ENCODE results near the gene SCGB1A1.

Gene SCGB1A1

DNA sequence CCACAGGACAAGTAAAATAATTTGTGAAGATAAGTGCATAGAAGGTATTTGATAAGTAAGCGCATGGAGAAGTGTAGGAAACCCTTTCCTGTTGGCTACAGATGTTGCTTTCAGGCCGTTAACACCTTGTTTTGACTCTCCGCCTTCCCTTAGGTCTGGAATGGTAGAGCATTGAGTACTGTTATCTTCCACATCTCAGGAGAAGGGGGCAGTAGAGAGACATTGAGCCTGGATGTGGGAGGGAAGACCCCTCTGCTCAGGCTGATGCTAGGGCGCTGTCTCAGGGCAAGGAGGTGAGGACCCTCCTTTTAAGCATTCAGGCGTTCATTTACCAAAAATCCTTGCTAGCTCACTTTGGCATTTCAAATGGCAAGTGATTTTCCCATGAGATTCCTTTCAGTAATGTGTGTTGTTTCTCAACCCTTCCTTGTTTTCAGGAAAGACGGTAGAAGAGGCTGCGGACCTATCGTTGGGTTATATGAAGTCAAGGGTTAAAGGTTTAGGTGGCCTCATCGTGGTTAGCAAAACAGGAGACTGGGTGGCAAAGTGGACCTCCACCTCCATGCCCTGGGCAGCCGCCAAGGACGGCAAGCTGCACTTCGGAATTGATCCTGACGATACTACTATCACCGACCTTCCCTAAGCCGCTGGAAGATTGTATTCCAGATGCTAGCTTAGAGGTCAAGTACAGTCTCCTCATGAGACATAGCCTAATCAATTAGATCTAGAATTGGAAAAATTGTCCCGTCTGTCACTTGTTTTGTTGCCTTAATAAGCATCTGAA is 27.0 kb upstream of the SCGB1A1 start:
- TF ChIP-seq, protein P1, sequence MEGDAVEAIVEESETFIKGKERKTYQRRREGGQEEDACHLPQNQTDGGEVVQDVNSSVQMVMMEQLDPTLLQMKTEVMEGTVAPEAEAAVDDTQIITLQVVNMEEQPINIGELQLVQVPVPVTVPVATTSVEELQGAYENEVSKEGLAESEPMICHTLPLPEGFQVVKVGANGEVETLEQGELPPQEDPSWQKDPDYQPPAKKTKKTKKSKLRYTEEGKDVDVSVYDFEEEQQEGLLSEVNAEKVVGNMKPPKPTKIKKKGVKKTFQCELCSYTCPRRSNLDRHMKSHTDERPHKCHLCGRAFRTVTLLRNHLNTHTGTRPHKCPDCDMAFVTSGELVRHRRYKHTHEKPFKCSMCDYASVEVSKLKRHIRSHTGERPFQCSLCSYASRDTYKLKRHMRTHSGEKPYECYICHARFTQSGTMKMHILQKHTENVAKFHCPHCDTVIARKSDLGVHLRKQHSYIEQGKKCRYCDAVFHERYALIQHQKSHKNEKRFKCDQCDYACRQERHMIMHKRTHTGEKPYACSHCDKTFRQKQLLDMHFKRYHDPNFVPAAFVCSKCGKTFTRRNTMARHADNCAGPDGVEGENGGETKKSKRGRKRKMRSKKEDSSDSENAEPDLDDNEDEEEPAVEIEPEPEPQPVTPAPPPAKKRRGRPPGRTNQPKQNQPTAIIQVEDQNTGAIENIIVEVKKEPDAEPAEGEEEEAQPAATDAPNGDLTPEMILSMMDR (IDR thresholded peaks at IDR 0.05; ENCODE audit: insufficient read depth, low read depth, low read length, missing control alignments): no peak
- no peak for DNase-seq (ENCODE audit: low read depth)
- H3K4me3 ChIP-seq (ENCODE audit: low read depth, low read length): no peak overlapping the region

DNA sequence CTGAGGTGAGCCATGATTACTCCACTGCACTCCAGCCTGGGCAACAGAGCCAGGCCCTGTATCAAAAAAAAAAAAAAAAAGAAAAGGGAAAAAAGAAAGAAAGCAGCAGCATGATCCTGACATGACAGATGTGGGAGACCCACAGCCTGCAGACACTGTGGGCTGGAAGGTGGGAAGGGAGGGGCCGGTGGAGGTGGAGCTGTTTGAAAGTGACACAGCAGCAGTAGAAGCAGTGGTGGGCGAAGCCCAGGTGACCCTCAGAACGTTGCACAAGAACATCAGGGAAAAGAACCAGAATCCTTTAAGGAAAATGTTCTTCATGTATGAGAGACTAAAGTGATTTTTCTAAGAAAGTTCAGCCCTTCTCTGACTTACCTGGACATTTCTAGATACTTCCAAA is 26.3 kb upstream of the SCGB1A1 start:
- TF ChIP-seq, protein P1 (IDR thresholded peaks at IDR 0.05; ENCODE audit: insufficient read depth, low read depth, low read length, missing control alignments): no peak
- DNase-seq (ENCODE audit: low read depth): no peak
- H3K4me3 ChIP-seq (ENCODE audit: low read depth, low read length): no peak overlapping the region

DNA sequence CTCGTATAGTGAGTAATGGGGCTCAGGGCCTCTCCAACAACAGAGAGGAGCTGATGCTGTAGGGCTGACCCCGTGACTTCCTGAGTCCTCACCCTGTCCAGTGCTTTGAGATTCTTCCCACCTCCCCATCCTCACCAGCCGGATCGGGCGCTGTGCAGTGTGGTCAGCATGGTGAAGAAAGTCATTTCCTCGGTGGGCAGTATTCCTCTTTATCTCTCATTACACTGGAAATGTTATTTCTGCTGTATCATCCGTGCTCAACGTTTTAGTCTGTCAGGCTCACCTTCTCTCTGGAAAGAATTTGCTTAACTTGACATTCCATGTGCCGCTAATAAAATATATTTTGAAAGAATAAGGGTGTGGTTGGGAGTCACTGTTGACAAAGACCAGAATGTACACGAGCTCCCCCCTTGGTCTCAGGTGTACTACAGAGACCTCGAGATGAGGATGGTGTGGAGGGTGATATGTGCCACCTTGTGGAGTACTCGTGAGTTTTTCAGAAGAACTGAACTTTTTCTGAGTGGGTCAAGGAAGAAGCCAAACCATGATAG is 25.7 kb upstream of the SCGB1A1 start:
- TF ChIP-seq, protein P1 (IDR thresholded peaks at IDR 0.05; ENCODE audit: insufficient read depth, low read depth, low read length, missing control alignments): peak; percentile 34
- peak; percentile 62 for DNase-seq (ENCODE audit: low read depth)
- no peak overlapping the region for H3K4me3 ChIP-seq (ENCODE audit: low read depth, low read length)

DNA sequence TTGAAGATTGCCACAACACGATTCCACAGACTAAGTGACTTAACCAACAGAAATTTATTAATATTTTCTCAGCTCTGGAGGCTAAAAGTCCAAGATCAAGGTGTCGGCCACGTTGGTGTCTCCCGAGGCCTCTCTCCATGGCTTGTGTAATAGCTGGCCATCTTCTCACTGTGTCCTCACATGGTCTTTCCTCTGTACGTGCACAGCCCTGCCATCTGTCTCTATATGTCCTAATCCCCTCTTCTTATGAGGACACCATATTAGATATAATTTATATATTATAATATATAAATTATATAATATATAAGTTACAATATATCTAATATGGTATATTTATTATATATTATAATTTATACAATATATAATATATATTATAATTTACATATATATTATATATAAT is 25.1 kb upstream of the SCGB1A1 start:
- DNase-seq (ENCODE audit: low read depth): no peak
- H3K4me3 ChIP-seq (ENCODE audit: low read depth, low read length): no peak overlapping the region
- TF ChIP-seq, protein P1 (IDR thresholded peaks at IDR 0.05; ENCODE audit: insufficient read depth, low read depth, low read length, missing control alignments): no peak

DNA sequence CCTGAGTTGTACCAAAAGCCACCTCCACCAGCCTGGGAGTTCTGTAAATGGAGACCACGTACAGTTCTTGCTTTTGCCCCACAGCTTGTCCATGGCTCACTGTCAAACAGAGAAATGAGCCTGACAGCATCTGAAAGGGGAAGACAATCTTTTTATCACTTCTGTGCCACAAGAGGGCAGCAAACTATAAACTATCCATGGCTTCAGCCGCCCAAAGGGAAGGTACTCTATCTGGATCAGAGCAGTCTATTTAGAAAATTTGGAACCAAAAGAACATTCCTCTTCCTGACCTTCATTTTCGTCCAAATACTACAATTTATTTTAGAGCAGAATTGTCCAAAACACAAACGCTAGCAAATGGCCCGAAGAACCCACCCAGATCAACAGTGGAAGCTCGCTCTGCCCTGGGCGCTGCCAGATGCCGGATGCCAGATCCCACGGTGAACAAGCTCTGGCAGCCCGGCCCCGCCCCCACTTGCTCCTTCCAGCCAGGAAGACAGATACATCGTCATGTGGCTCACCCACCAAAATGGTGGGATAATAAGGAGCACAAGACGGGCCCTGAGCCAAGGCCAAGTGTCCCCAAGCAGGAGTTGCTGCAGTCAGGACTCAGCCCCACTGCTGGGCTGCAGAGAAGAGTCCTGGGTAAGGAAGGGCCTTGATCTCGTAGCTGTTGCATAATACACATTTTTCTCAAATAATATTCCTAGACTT is 23.9 kb upstream of the SCGB1A1 start:
- no peak overlapping the region for H3K4me3 ChIP-seq (ENCODE audit: low read depth, low read length)
- peak; percentile 78 for DNase-seq (ENCODE audit: low read depth)
- TF ChIP-seq, protein P1 (IDR thresholded peaks at IDR 0.05; ENCODE audit: insufficient read depth, low read depth, low read length, missing control alignments): peak; percentile 62

- TF ChIP-seq, protein P1 (IDR thresholded peaks at IDR 0.05; ENCODE audit: insufficient read depth, low read depth, low read length, missing control alignments): no peak
- H3K4me3 ChIP-seq (ENCODE audit: low read depth, low read length): no peak overlapping the region
- DNase-seq (ENCODE audit: low read depth): no peak
Observed at GRCh38 chr11:62395885-62396551, 22.8 kb upstream of the SCGB1A1 start.

Measured in GM12865 (cell line).